MM.1S (cell line): ENCODE measurements around the gene STIM1.

Experiments
- DNase-seq: peaks from one replicate; pipeline ENCODE4 v3.0.0-alpha.2; 2015
- H2AFZ ChIP-seq: fragments of 300-600 bp; sonication (generic); 2 replicates; pipeline ENCODE4 v1.6.0; 2016; ENCODE audit warnings: antibody characterized with exemption, low read length
- H3F3A ChIP-seq: fragments of 300-600 bp; sonication (generic); 2 replicates; pipeline ENCODE4 v1.6.1; 2016; ENCODE audit warnings: mild to moderate bottlenecking, antibody characterized with exemption, low read length, moderate library complexity, mixed read lengths; ENCODE audit not compliant: insufficient read depth
- H3K27ac ChIP-seq: fragments of 300-600 bp; sonication (generic); 2 replicates; pipeline ENCODE4 v1.5.1; 2016; ENCODE audit warnings: mild to moderate bottlenecking, low read length
- H3K27me3 ChIP-seq: fragments of 300-600 bp; sonication (generic); replicated peaks from 2 replicates; pipeline ENCODE4 v1.6.0; 2016; ENCODE audit warnings: low read length; ENCODE audit not compliant: insufficient read depth
- H3K36me3 ChIP-seq: fragments of 300-600 bp; sonication (generic); replicated peaks from 2 replicates; pipeline ENCODE4 v1.6.1; 2016; ENCODE audit warnings: mild to moderate bottlenecking, low read length, mixed read lengths; ENCODE audit not compliant: insufficient read depth
- H3K4me1 ChIP-seq: fragments of 300-600 bp; sonication (generic); 2 replicates; pipeline ENCODE4 v1.6.1; 2016; ENCODE audit warnings: low read length, mixed read lengths
- H3K4me2 ChIP-seq: fragments of 300-600 bp; sonication (generic); 2 replicates; pipeline ENCODE4 v1.6.0; 2016; ENCODE audit warnings: low read depth, low read length
- H3K4me3 ChIP-seq: fragments of 300-600 bp; sonication (generic); 2 replicates; pipeline ENCODE4 v1.5.1; 2016; ENCODE audit warnings: low read length, mixed read lengths
- H3K79me2 ChIP-seq: fragments of 300-600 bp; sonication (generic); 2 replicates; pipeline ENCODE4 v1.6.1; 2016; ENCODE audit warnings: mixed run types, low read length, mixed read lengths
- H3K9ac ChIP-seq: fragments of 300-600 bp; sonication (generic); 2 replicates; pipeline ENCODE4 v1.6.1; 2016; ENCODE audit warnings: low read length, mixed read lengths
- H3K9me2 ChIP-seq: fragments of 300-600 bp; sonication (generic); replicated peaks from 2 replicates; pipeline ENCODE4 v1.6.1; 2016; ENCODE audit warnings: mild to moderate bottlenecking, low read length, mixed read lengths; ENCODE audit not compliant: insufficient read depth
- H3K9me3 ChIP-seq: fragments of 300-600 bp; sonication (generic); replicated peaks from 2 replicates; pipeline ENCODE4 v1.6.1; 2016; ENCODE audit warnings: mild to moderate bottlenecking, low read length, mixed read lengths; ENCODE audit not compliant: insufficient read depth
- H4K20me1 ChIP-seq: fragments of 300-600 bp; sonication (generic); 2 replicates; pipeline ENCODE4 v1.6.1; 2016; ENCODE audit warnings: mild to moderate bottlenecking, low read length, moderate library complexity, mixed read lengths; ENCODE audit not compliant: insufficient read depth
- CTCF ChIP-seq: fragments of 300-600 bp; sonication (generic); IDR thresholded peaks from 2 replicates; pipeline ENCODE4 v1.5.1; 2016; ENCODE audit warnings: antibody characterized with exemption, low read length, mixed read lengths
- EZH2 ChIP-seq: fragments of 300-600 bp; sonication (generic); optimal IDR thresholded peaks from 2 replicates; pipeline ENCODE3; 2017; ENCODE audit warnings: low read depth, mild to moderate bottlenecking, antibody characterized with exemption, low read length, mixed read lengths
- EZH2phosphoT487 ChIP-seq: fragments of 300-600 bp; sonication (generic); IDR thresholded peaks from 2 replicates; pipeline ENCODE4 v1.6.1; 2018; ENCODE audit warnings: antibody characterized with exemption, low read length

STIM1 gene

GRCh38 chr11:4041731-4042391, 186.4 kb downstream of the STIM1 start:
- H3K4me3 ChIP-seq = no peak overlapping the region
- no peak overlapping the region for H3K9ac ChIP-seq
- no peaks in the 10 kb centered on the region for H3K27me3 ChIP-seq
- DNase-seq = no peak
- no peak overlapping the region for H3K27ac ChIP-seq
- no peaks in the 10 kb centered on the region for H3K4me1 ChIP-seq
- peaks cover 38% of the 10 kb centered on the region for H3K79me2 ChIP-seq
- no peaks in the 10 kb centered on the region for H3F3A ChIP-seq
- no peaks in the 10 kb centered on the region for H3K9me2 ChIP-seq
- H2AFZ ChIP-seq = no peak overlapping the region
- no peaks in the 10 kb centered on the region for H3K9me3 ChIP-seq
- no peaks in the 10 kb centered on the region for H3K36me3 ChIP-seq
- no peak overlapping the region for H3K4me2 ChIP-seq
- no peaks in the 10 kb centered on the region for H4K20me1 ChIP-seq
- no peak for TF ChIP-seq CTCF
- TF ChIP-seq EZH2 = no peak
- TF ChIP-seq EZH2phosphoT487 = no peak

- Histone ChIP-seq H3K9ac (no peak overlapping the region), H3K9me3 (no peaks in the 10 kb centered on the region), H3K27me3 (no peaks in the 10 kb centered on the region), H3K36me3 (no peaks in the 10 kb centered on the region), H3K4me2 (no peak overlapping the region), H3K4me3 (no peak overlapping the region), H3K9me2 (no peaks in the 10 kb centered on the region), H3K79me2 (peaks cover 22% of the 10 kb centered on the region), H3K27ac (no peak overlapping the region), H2AFZ (no peak overlapping the region), H3K4me1 (no peaks in the 10 kb centered on the region), H3F3A (no peaks in the 10 kb centered on the region), H4K20me1 (no peaks in the 10 kb centered on the region)
- TF ChIP-seq CTCF = no peak
- DNase-seq = no peak
Observed at GRCh38 chr11:4044976-4045646, 189.6 kb downstream of the STIM1 start.

GRCh38 chr11:4048340-4048739, 192.9 kb downstream of the STIM1 start:
- H3F3A ChIP-seq = no peaks in the 10 kb centered on the region
- no peaks in the 10 kb centered on the region for H3K9me2 ChIP-seq
- H3K36me3 ChIP-seq = no peaks in the 10 kb centered on the region; the same call in 1 of the 2 replicates
- H4K20me1 ChIP-seq = no peaks in the 10 kb centered on the region
- no peak overlapping the region for H2AFZ ChIP-seq
- DNase-seq = no peak
- H3K4me1 ChIP-seq = no peaks in the 10 kb centered on the region
- no peaks in the 10 kb centered on the region for H3K27me3 ChIP-seq
- H3K4me2 ChIP-seq = no peak overlapping the region
- no peak overlapping the region for H3K4me3 ChIP-seq
- no peaks in the 10 kb centered on the region for H3K9me3 ChIP-seq
- H3K79me2 ChIP-seq = peaks cover 7% of the 10 kb centered on the region
- no peak overlapping the region for H3K27ac ChIP-seq
- no peak for TF ChIP-seq EZH2
- no peak for TF ChIP-seq EZH2phosphoT487
- TF ChIP-seq CTCF = no peak
- no peak overlapping the region for H3K9ac ChIP-seq
